Activated CD4-positive, alpha-beta T cell treated with anti-CD3 and anti-CD28 coated beads, Interleukin-2, Interleukin-4, amounts not matched to agents 100 ng/mL and 50 ng/mL, durations not matched to agents 16 hours and 8 hours (primary cell): ENCODE results near the gene CGB7.
"Not testable (repeated sequence)": the region's sequence is repeated elsewhere in the genome, so short reads cannot be mapped to it uniquely, and the experiment has no call there.

ENCODE experiments used
- DNase-seq: peaks from one replicate; pipeline ENCODE4 v3.0.0-alpha.2; 2020; ENCODE audit warnings: low spot score

The CGB7 gene

GRCh38 chr19:49042177-49042576, 15.4 kb downstream of the CGB7 start:
- DNase-seq: no peak

GRCh38 chr19:49039736-49040135, 17.8 kb downstream of the CGB7 start:
- DNase-seq: not testable (repeated sequence)

DNA sequence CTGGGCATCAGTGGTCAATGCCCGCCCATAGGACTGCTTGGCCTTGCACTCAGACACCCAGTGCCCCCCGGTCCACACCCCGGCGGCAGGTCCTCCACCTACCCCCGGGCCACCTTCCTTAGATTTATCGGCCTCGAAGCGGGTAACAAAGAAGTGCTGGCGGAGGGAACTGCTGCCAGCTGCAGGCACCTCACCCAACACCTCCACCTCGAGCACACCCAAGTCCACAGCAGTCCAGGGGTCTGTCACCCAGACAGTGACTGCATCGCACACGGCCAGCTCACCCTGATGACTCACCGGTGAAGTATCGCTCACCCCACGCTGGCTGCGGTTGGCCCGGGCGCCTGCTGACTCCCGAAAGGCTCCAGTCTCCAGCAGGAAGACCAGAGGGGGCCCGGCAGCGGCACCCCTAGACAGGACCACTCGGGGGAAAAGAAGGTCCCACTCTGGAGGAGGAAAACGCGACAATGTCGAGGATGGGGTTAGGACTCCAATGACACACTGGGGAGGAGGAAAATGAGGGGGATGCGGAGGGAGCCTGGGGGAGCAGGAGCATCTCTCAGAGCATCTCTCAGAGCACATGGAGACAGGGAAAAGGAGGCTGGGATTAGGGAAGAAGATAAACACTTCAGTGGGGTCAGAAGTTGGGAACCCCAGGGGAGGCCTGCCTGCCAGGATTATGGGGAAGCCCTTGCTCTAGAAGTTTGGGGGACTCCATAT, 18.8 kb downstream of the CGB7 start:
- not testable (repeated sequence) for DNase-seq

DNA sequence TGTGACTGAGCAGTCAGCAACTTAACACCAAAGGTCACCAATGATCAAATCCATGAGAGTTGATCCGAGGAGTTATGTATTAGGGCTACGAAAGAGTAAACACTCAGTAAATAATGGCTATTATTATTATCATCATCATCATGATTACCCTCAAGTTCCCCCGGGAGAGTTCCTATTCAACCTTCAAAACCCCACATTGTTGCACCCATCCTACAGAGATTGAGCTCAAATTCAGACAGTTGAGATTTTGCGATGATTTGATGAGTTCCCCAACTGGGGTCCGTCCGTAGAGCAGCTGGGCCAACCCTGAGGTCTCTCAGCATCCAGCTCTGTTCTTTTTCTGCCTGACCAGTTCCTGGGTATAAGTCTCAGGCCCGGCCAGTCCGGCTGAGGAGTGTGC, 19.4 kb downstream of the CGB7 start:
- not testable (repeated sequence) for DNase-seq

DNA sequence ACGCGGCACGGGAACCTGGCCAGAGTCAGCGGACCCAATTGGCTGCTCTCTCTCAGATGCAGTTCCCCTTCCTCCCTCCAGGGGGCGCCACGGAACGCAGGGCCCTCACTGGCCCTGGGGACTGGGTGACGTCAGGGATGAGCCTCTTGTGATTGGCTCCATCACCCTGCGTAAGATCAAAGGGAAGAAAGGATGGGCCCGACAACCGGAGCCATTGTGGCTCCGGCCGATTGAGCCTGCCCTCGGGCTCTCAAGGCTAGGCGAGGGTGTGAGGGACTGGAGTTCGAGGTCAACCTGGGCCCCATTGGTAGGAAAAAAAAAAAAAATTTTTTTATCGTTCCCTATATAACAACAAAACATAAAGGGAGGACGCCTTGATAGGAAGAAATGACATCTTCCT, 20.7 kb downstream of the CGB7 start, which contains the start of gene CGB1:
TSS of gene CGB1 (minus strand) at position 81 of the 400 bp plus-strand sequence. CDS start 184 bp downstream, outside the sequence.
- DNase-seq: peak; percentile 70

- peak; percentile 91 for DNase-seq
These were observed 25.8 kb downstream of the CGB7 start, which contains the start of gene CGB2 for GRCh38 chr19:49031642-49032301. Gene CGB2, plus strand, starts transcription at chr19:49031890. Its CDS starts 206 bp downstream, at chr19:49032096.

DNA sequence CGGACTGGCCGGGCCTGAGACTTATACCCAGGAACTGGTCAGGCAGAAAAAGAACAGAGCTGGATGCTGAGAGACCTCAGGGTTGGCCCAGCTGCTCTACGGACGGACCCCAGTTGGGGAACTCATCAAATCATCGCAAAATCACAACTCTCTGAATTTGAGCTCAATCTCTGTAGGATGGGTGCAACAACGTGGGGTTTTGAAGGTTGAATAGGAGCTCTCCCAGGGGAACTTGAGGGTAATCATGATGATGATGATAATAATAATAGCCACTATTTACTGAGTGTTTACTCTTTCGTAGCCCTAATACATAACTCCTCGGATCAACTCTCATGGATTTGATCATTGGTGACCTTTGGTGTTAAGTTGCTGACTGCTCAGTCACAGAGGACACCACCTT, 27.2 kb downstream of the CGB7 start:
- DNase-seq: not testable (repeated sequence)

DNA sequence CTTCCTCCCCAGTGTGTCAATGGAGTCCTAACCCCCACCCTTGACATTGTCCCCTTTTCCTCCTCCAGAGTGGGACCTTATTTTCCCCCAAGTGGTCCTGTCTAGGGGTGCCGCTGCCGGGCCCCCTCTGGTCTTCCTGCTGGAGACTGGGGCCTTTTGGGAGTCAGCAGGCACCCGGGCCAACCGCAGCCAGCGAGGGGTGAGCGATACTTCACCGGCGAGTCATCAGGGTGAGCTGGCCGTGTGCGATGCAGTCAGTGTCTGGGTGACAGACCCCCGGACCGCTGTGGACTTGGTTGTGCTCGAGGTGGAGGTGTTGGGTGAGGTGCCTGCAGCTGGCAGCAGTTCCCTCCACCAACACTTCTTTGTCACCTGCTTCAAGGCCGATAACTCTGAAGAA, 27.8 kb downstream of the CGB7 start:
- not testable (repeated sequence) for DNase-seq

DNA sequence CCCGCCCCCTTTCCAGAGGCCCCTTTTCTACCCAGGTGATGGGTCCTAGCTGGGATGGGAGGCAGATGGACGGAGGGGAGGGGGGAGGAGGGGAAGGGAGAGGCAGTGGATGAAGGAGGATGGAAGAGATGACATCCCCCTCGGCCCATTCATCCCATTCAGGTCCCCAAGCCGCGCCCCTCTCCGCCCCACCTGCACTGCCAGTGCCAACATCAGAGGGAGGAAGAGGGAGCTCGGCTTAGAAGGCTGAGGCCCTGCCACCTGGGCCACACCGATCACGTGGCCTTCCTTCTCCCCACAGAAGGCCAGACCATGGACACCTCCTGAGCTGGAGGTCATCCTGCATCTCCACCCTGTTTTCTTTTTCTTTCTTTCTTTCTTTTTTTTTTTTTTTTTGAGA, 28.9 kb downstream of the CGB7 start:
- DNase-seq: not testable (repeated sequence)

DNA sequence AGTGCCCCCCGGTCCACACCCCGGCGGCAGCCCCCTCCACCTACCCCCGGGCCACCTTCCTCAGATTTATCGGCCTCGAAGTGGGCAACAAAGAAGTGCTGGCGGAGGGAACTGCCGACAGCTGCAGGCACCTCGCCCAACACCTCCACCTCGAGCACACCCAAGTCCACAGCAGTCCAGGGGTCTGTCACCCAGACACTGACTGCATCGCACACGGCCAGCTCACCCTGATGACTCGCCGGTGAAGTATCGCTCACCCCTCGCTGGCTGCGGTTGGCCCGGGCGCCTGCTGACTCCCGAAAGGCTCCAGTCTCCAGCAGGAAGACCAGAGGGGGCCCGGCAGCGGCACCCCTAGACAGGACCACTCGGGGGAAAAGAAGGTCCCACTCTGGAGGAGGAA, 31.9 kb downstream of the CGB7 start:
- not testable (repeated sequence) for DNase-seq

GRCh38 chr19:49025088-49025487, 32.5 kb downstream of the CGB7 start:
- not testable (repeated sequence) for DNase-seq

- not testable (repeated sequence) for DNase-seq
These were observed 33.3 kb downstream of the CGB7 start, which contains the start of gene CGB3 for GRCh38 chr19:49024233-49024632. Gene CGB3, minus strand, starts transcription at chr19:49024333. Its CDS starts 362 bp downstream, at chr19:49023971.

GRCh38 chr19:49022116-49022515, 35.4 kb downstream of the CGB7 start:
- DNase-seq: no peak

DNA sequence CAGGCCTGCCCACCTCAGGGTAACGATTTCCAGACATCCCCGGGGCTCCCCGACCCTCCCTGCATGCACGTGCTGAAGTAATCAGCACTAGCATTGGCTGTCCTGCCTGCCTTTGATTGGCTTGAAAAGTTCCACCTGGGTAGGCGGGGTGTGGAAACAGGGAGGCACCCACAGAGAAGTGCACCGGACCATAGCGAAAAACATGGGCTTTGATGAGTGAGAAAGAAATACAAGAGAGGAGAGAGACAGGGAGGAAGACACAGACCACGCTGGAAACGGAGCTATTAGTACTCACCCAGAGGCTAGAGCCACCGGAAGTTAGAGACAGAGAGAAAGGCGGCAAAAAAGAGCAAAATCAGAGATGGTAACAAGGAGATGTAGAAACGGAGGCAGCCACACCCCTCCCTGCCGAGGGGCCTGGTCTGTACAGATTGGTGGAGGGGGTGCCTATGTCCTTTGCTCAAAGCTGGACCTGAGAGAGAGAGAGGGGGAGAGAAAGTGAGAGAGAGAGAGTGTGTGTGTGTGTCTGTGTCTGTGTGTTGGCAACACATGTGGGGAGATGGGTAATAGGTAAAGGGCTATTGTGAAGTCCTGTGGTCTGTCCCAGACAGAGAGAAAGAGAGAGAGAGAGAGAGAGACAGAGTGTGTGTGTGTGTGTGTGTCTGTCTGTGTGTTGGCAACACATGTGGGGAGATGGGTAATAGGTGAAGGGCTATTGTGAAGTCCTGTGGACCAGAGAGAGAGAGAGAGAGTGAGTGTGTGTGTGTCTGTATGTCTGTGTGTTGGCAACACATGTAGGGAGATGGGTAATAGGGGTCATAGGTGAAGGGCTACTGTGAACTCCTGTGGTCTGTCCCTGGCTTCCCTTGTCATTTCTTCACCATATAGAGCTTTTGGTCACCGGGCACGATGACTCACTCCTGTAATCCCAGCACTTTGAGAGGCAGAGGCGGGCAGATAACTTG, 36.3 kb downstream of the CGB7 start:
- peak; percentile 29 for DNase-seq

GRCh38 chr19:49020342-49020741, 37.2 kb downstream of the CGB7 start:
- DNase-seq: no peak

- DNase-seq: peak; percentile 53
These were observed 38.2 kb downstream of the CGB7 start for GRCh38 chr19:49019242-49019932.

GRCh38 chr19:49018388-49019241, 38.9 kb downstream of the CGB7 start:
- peak; percentile 25 for DNase-seq

- DNase-seq: peak; percentile 59
These were observed 39.7 kb downstream of the CGB7 start for GRCh38 chr19:49017666-49018351.

GRCh38 chr19:49017041-49017665, 40.4 kb downstream of the CGB7 start, which contains the start of gene LHB:
Gene LHB, minus strand, starts transcription at chr19:49017091. Its CDS starts 10 bp downstream, at chr19:49017081.
- no peak for DNase-seq
